Astrocyte of the cerebellum (primary cell): ENCODE measurements around the gene ADAMTS2.

Experiments
- DNase-seq: peaks from one replicate; pipeline ENCODE4 v3.0.0-alpha.2; 2011; ENCODE audit warnings: low read depth
- H3K4me3 ChIP-seq: 2 replicates; pipeline ENCODE4 v1.5.1; 2011; ENCODE audit warnings: mild to moderate bottlenecking, low read depth, low read length, moderate library complexity
- CTCF ChIP-seq: IDR thresholded peaks from 2 replicates; pipeline ENCODE4 v1.5.1; 2012; ENCODE audit warnings: low read length, low read depth, moderate library complexity, mild to moderate bottlenecking; ENCODE audit errors: missing control alignments
- in situ Hi-C: cut with HindIII; loops from 2 replicates; pipeline ENCODE4 v1.10.0; 2017; ENCODE audit warnings: low sequenced_read_pairs

The ADAMTS2 gene

GRCh38 chr5:179161901-179162300, 183.4 kb downstream of the ADAMTS2 start:
- H3K4me3 ChIP-seq = no peak overlapping the region
- DNase-seq = no peak
- TF ChIP-seq CTCF = no peak
- in situ Hi-C loops = no loop called here

GRCh38 chr5:179160584-179160983, 184.7 kb downstream of the ADAMTS2 start:
- no peak for TF ChIP-seq CTCF
- in situ Hi-C loops = no loop called here
- no peak for DNase-seq
- H3K4me3 ChIP-seq = no peak overlapping the region

GRCh38 chr5:179158556-179158955, 186.7 kb downstream of the ADAMTS2 start:
- in situ Hi-C loops = no loop called here
- H3K4me3 ChIP-seq = no peak overlapping the region
- no peak for DNase-seq
- no peak for TF ChIP-seq CTCF

GRCh38 chr5:179154991-179155955, 190.0 kb downstream of the ADAMTS2 start:
- DNase-seq = no peak
- in situ Hi-C loops = no loop called here
- no peak overlapping the region for H3K4me3 ChIP-seq
- no peak for TF ChIP-seq CTCF

GRCh38 chr5:179154346-179154990, 190.8 kb downstream of the ADAMTS2 start:
- H3K4me3 ChIP-seq = no peak overlapping the region
- in situ Hi-C loops = no loop called here
- TF ChIP-seq CTCF = no peak
- DNase-seq = no peak

- DNase-seq = no peak
These were observed 191.3 kb downstream of the ADAMTS2 start for GRCh38 chr5:179153921-179154345.

More at GRCh38 chr5:179153921-179154345, 191.3 kb downstream of the ADAMTS2 start:
- H3K4me3 ChIP-seq = no peak overlapping the region
- TF ChIP-seq CTCF = no peak
- in situ Hi-C loops = no loop called here
